HG03064 (cell line): ENCODE measurements around the gene B4GALT1.

ENCODE experiments used
- ATAC-seq: cut with Tn5 transposase; IDR thresholded peaks from one replicate; pipeline ENCODE4 v1.9.1; 2021; ENCODE audit warnings: low read depth; ENCODE audit not compliant: unreplicated experiment

The B4GALT1 gene

GRCh38 chr9:33167084-33167971, at the start of gene B4GALT1:
Gene B4GALT1 (minus strand): TSS chr9:33167336. CDS start chr9:33167169, 167 bp downstream.
- peak; percentile 62 for ATAC-seq

- no peak for ATAC-seq
Observed at GRCh38 chr9:33211695-33212393, 44.7 kb upstream of the B4GALT1 start.

GRCh38 chr9:33210006-33210715, 43.0 kb upstream of the B4GALT1 start:
- ATAC-seq: no peak

- ATAC-seq: no peak
Observed at GRCh38 chr9:33209394-33209793, 42.3 kb upstream of the B4GALT1 start.

GRCh38 chr9:33202552-33203201, 35.5 kb upstream of the B4GALT1 start:
- ATAC-seq: peak; percentile 99

GRCh38 chr9:33202018-33202417, 34.9 kb upstream of the B4GALT1 start:
- peak; percentile 60 for ATAC-seq

GRCh38 chr9:33198165-33198564, 31.0 kb upstream of the B4GALT1 start:
- no peak for ATAC-seq

GRCh38 chr9:33197279-33198152, 30.4 kb upstream of the B4GALT1 start:
- no peak for ATAC-seq

GRCh38 chr9:33196736-33197135, 29.6 kb upstream of the B4GALT1 start:
- ATAC-seq: no peak

GRCh38 chr9:33193818-33194217, 26.7 kb upstream of the B4GALT1 start:
- no peak for ATAC-seq

- no peak for ATAC-seq
Observed at GRCh38 chr9:33192493-33193255, 25.5 kb upstream of the B4GALT1 start.

- ATAC-seq: no peak
Observed at GRCh38 chr9:33190021-33190705, 23.0 kb upstream of the B4GALT1 start.

- ATAC-seq: no peak
Observed at GRCh38 chr9:33189331-33189791, 22.2 kb upstream of the B4GALT1 start.

- no peak for ATAC-seq
Observed at GRCh38 chr9:33188711-33189110, 21.6 kb upstream of the B4GALT1 start.

- ATAC-seq: no peak
Observed at GRCh38 chr9:33187519-33188218, 20.5 kb upstream of the B4GALT1 start.

- ATAC-seq: no peak
Observed at GRCh38 chr9:33186457-33187168, 19.5 kb upstream of the B4GALT1 start.

- no peak for ATAC-seq
Observed at GRCh38 chr9:33185858-33186257, 18.7 kb upstream of the B4GALT1 start.
